SK-N-SH (cell line): ENCODE data around the gene TMOD3. TPM values are rescaled to one million over a fixed set of nuclear protein-coding genes. Genes with fewer than 3 reads are reported as not detected.
"Not testable (repeated sequence)": the region's sequence is repeated elsewhere in the genome, so short reads cannot be mapped to it uniquely, and the experiment has no call there.

Experiments
- CTCF ChIA-PET: fragments of 300-600, 350-600 bp; formaldehyde crosslinking; extraction: SDS; loops from one replicate; lab custom pipeline; 2021; lab: Yijun Ruan, JAX
- POLR2A ChIA-PET: fragments of 350-600 bp; sonication (Branson Sonifier 250); formaldehyde crosslinking; extraction: SDS; loops from one replicate; lab custom pipeline; 2020; ENCODE audit warnings: antibody characterized with exemption, inconsistent platforms; lab: Yijun Ruan, JAX
- DNase-seq: peaks from one replicate; pipeline ENCODE4 v3.0.0; 2012
- H2AFZ ChIP-seq: fragments of 200-600 bp; sonication (generic); 2 replicates; pipeline ENCODE4 v1.8.1; 2016; ENCODE audit warnings: antibody characterized with exemption, mild to moderate bottlenecking, low read depth
- H3F3A ChIP-seq: fragments of 200-600 bp; sonication (generic); replicated peaks from 2 replicates; pipeline ENCODE3; 2016; ENCODE audit warnings: antibody characterized with exemption, mild to moderate bottlenecking; ENCODE audit not compliant: insufficient read depth
- H3K27ac ChIP-seq, 2 experiments: fragments of 200-500 bp in 1 of 2; fragments of 200-600 bp in 1 of 2; sonication (Bioruptor generic) in 1 of 2; sonication (generic), shearing (Covaris generic) in 1 of 2; 2 replicates each; pipeline versions ENCODE4 v1.5.1 to v1.6.1; 2014 to 2016; ENCODE audit warnings: low read depth in 2 of 2, inconsistent platforms in 1 of 2, low read length in 1 of 2, mild to moderate bottlenecking in 1 of 2, mixed read lengths in 1 of 2
- H3K27me3 ChIP-seq: fragments of 200-600 bp; sonication (generic), shearing (Covaris generic); 2 replicates; pipeline ENCODE4 v1.6.1; 2016; ENCODE audit warnings: mixed run types; ENCODE audit not compliant: insufficient read depth
- H3K36me3 ChIP-seq, 2 experiments: fragments of 200-500 bp in 1 of 2; fragments of 200-600 bp in 1 of 2; sonication (Bioruptor generic) in 1 of 2; sonication (generic) in 1 of 2; replicated peaks in 1 of 2; 2 replicates each; pipeline versions ENCODE3 to v1.5.1; 2014 to 2016; ENCODE audit warnings: low read length in 1 of 2, mild to moderate bottlenecking in 1 of 2; ENCODE audit not compliant: insufficient read depth in 2 of 2, control insufficient read depth in 1 of 2
- H3K4me1 ChIP-seq, 2 experiments: fragments of 200-500 bp in 1 of 2; fragments of 200-600 bp in 1 of 2; sonication (Bioruptor generic) in 1 of 2; sonication (generic), shearing (Covaris generic) in 1 of 2; 2 replicates each; pipeline versions ENCODE4 v1.5.1 to v1.6.1; 2014 to 2016; ENCODE audit warnings: low read depth in 1 of 2, low read length in 1 of 2, mixed run types in 1 of 2; ENCODE audit not compliant: insufficient read depth in 2 of 2, control insufficient read depth in 1 of 2
- H3K4me2 ChIP-seq: fragments of 200-600 bp; sonication (generic), shearing (Covaris generic); 2 replicates; pipeline ENCODE4 v1.6.1; 2017; ENCODE audit warnings: mixed run types
- H3K4me3 ChIP-seq, 2 experiments: fragments of 200-500 bp in 1 of 2; fragments of 200-600 bp in 1 of 2; sonication (Bioruptor generic) in 1 of 2; sonication (generic), shearing (Covaris generic) in 1 of 2; 2 replicates each; pipeline versions ENCODE4 v1.5.1 to v1.8.1; 2014 to 2016; ENCODE audit warnings: low read depth in 2 of 2, inconsistent platforms in 1 of 2, low read length in 1 of 2, mild to moderate bottlenecking in 1 of 2, mixed read lengths in 1 of 2, moderate library complexity in 1 of 2
- H3K79me2 ChIP-seq: fragments of 200-600 bp; sonication (generic); 2 replicates; pipeline ENCODE4 v1.8.1; 2017; ENCODE audit warnings: mild to moderate bottlenecking; ENCODE audit not compliant: insufficient read depth
- H3K9ac ChIP-seq: fragments of 200-600 bp; sonication (generic); 2 replicates; pipeline ENCODE4 v1.6.1; 2017; ENCODE audit warnings: mixed run types
- H3K9me2 ChIP-seq: fragments of 200-600 bp; sonication (generic); 2 replicates; pipeline ENCODE4 v1.6.1; 2017; ENCODE audit warnings: mixed run types
- H3K9me3 ChIP-seq: fragments of 200-600 bp; sonication (generic); 2 replicates; pipeline ENCODE4 v1.6.1; 2017; ENCODE audit warnings: mixed run types, mild to moderate bottlenecking, moderate library complexity
- H4K20me1 ChIP-seq: fragments of 200-600 bp; sonication (generic); 2 replicates; pipeline ENCODE4 v1.6.1; 2017; ENCODE audit warnings: mild to moderate bottlenecking, mixed run types; ENCODE audit not compliant: insufficient read depth
- FOSL2 ChIP-seq: IDR thresholded peaks from 2 replicates; pipeline ENCODE4 v1.4.0; 2012; ENCODE audit warnings: low read depth, mild to moderate bottlenecking, moderate library complexity, borderline replicate concordance
- GATA2 ChIP-seq: sonication (generic); formaldehyde crosslinking; IDR thresholded peaks from 2 replicates; pipeline ENCODE4 v1.5.0; 2020; ENCODE audit warnings: mild to moderate bottlenecking, missing genetic modification reagents
- MXI1 ChIP-seq: IDR thresholded peaks from 2 replicates; pipeline ENCODE4 v1.6.1; 2012; ENCODE audit warnings: mild to moderate bottlenecking, low read depth, low read length, improper control_type of control experiment
- PBX3 ChIP-seq: IDR thresholded peaks from 2 replicates; pipeline ENCODE4; 2012
- WGBS: methylation state at CpG from one replicate; pipeline ENCODE4 v1.1.6; 2017; ENCODE audit warnings: low lambda C conversion rate; 5-methylcytosine and 5-hydroxymethylcytosine counted together
- polyA plus RNA-seq, 3 experiments: library from polyadenylated mRNA; depleted of rRNA; stranded (reverse); fragments of >200 nt; gene quantifications; 2 replicates each; pipeline ENCODE4 v1.2.3, GENCODE V29; 2012
- TF ChIP-seq, protein P1 (sequence below): IDR thresholded peaks from 2 replicates; pipeline ENCODE4 v1.4.0; 2012; ENCODE audit warnings: low read depth
- TF ChIP-seq, protein P2 (sequence below): fragments of 200-600 bp; sonication (generic); IDR thresholded peaks from 2 replicates; pipeline ENCODE4 v1.6.1; 2017; ENCODE audit warnings: antibody characterized with exemption, mild to moderate bottlenecking, moderate library complexity
- TF ChIP-seq, protein P3 (sequence below): IDR thresholded peaks from 2 replicates; pipeline ENCODE4 v1.4.0; 2012; ENCODE audit warnings: low read depth, borderline replicate concordance
- TF ChIP-seq, protein P4 (sequence below): IDR thresholded peaks from 2 replicates; pipeline ENCODE4 v1.6.1; 2012; ENCODE audit warnings: mild to moderate bottlenecking, low read depth, low read length, moderate library complexity

The TMOD3 gene
- polyA plus RNA-seq, 1 of the 3 experiments (the other 2 are of a cell fraction), result 6.0 TPM

DNA sequence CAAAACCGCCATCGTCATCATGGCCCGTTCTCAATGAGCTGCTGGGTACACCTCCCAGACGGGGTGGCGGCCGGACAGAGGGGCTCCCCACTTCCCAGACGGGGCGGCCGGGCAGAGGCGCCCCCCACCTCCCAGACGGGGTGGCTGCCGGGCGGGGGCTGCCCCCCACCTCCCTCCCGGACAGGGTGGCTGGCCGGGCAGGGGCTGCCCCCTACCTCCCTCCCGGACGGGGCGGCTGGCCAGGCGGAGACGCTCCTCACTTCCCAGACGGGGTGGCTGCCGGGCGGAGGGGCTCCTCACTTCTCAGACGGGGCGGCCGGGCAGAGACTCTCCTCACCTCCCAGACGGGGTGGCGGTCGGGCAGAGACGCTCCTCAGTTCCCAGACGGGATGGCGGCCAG lies 56.3 kb downstream of the TMOD3 start:
- Histone ChIP-seq H4K20me1 (peaks cover 10% of the 10 kb centered on the region; the same call in 1 of the 2 replicates), H3K36me3 (peaks cover 17 to 28% of the 10 kb centered on the region in 2 experiments), H3K79me2 (peaks cover 59% of the 10 kb centered on the region), H3F3A (peaks cover 16% of the 10 kb centered on the region), H3K4me1 (peaks cover 0 to 29% of the 10 kb centered on the region in 2 experiments; a peak in 2 of 4 replicates)
- H3K27ac ChIP-seq, POLR2A ChIA-PET, H3K4me2 ChIP-seq, CTCF ChIA-PET, H3K27me3 ChIP-seq, H3K9ac ChIP-seq, H3K9me2 ChIP-seq, DNase-seq, H3K4me3 ChIP-seq, H3K9me3 ChIP-seq, H2AFZ ChIP-seq: not testable (repeated sequence)
- 98% methylated on average over 7 of the region's 32 CpGs for WGBS

GRCh38 chr15:51887887-51888592 lies 58.6 kb downstream of the TMOD3 start:
- TF ChIP-seq GATA2 (CRISPR knock-in tag), result no peak
- no peak for TF ChIP-seq PBX3
- no peak for TF ChIP-seq MXI1
- TF ChIP-seq, protein P1, sequence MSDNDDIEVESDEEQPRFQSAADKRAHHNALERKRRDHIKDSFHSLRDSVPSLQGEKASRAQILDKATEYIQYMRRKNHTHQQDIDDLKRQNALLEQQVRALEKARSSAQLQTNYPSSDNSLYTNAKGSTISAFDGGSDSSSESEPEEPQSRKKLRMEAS, result no peak
- TF ChIP-seq, protein P2, sequence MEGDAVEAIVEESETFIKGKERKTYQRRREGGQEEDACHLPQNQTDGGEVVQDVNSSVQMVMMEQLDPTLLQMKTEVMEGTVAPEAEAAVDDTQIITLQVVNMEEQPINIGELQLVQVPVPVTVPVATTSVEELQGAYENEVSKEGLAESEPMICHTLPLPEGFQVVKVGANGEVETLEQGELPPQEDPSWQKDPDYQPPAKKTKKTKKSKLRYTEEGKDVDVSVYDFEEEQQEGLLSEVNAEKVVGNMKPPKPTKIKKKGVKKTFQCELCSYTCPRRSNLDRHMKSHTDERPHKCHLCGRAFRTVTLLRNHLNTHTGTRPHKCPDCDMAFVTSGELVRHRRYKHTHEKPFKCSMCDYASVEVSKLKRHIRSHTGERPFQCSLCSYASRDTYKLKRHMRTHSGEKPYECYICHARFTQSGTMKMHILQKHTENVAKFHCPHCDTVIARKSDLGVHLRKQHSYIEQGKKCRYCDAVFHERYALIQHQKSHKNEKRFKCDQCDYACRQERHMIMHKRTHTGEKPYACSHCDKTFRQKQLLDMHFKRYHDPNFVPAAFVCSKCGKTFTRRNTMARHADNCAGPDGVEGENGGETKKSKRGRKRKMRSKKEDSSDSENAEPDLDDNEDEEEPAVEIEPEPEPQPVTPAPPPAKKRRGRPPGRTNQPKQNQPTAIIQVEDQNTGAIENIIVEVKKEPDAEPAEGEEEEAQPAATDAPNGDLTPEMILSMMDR, result no peak
- TF ChIP-seq, protein P3, sequence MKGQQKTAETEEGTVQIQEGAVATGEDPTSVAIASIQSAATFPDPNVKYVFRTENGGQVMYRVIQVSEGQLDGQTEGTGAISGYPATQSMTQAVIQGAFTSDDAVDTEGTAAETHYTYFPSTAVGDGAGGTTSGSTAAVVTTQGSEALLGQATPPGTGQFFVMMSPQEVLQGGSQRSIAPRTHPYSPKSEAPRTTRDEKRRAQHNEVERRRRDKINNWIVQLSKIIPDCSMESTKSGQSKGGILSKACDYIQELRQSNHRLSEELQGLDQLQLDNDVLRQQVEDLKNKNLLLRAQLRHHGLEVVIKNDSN, result no peak
- no peak for TF ChIP-seq FOSL2
- TF ChIP-seq, protein P4, sequence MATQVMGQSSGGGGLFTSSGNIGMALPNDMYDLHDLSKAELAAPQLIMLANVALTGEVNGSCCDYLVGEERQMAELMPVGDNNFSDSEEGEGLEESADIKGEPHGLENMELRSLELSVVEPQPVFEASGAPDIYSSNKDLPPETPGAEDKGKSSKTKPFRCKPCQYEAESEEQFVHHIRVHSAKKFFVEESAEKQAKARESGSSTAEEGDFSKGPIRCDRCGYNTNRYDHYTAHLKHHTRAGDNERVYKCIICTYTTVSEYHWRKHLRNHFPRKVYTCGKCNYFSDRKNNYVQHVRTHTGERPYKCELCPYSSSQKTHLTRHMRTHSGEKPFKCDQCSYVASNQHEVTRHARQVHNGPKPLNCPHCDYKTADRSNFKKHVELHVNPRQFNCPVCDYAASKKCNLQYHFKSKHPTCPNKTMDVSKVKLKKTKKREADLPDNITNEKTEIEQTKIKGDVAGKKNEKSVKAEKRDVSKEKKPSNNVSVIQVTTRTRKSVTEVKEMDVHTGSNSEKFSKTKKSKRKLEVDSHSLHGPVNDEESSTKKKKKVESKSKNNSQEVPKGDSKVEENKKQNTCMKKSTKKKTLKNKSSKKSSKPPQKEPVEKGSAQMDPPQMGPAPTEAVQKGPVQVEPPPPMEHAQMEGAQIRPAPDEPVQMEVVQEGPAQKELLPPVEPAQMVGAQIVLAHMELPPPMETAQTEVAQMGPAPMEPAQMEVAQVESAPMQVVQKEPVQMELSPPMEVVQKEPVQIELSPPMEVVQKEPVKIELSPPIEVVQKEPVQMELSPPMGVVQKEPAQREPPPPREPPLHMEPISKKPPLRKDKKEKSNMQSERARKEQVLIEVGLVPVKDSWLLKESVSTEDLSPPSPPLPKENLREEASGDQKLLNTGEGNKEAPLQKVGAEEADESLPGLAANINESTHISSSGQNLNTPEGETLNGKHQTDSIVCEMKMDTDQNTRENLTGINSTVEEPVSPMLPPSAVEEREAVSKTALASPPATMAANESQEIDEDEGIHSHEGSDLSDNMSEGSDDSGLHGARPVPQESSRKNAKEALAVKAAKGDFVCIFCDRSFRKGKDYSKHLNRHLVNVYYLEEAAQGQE, result no peak
- WGBS, result 71% methylated on average over 9 of the region's 9 CpGs
- H3K9me2 ChIP-seq, result no peaks in the 10 kb centered on the region
- H3K27me3 ChIP-seq, result no peaks in the 10 kb centered on the region
- no peak overlapping the region; a peak in 1 of 4 replicates for H3K4me3 ChIP-seq
- no peak overlapping the region for H3K4me2 ChIP-seq
- no peak for DNase-seq
- H3K36me3 ChIP-seq, result peaks cover 22 to 32% of the 10 kb centered on the region in 2 experiments
- H2AFZ ChIP-seq, result no peak overlapping the region
- no peak overlapping the region for H3K9ac ChIP-seq
- peaks cover 10% of the 10 kb centered on the region; the same call in 1 of the 2 replicates for H4K20me1 ChIP-seq
- peaks cover 47% of the 10 kb centered on the region for H3K79me2 ChIP-seq
- ChIA-PET CTCF (interaction anchor here (0.9 to 3.9 kb wide), 21 partner anchors 9 to 825 kb away, joined by 3 to 32 read pairs (median 4); no protein-coding TSS in a partner anchor), POLR2A (no interaction called here)
- peak overlapping the region in 1 of 2 experiments; percentile 6; a peak in 1 of 4 replicates for H3K27ac ChIP-seq
- peaks cover 0 to 19% of the 10 kb centered on the region in 2 experiments; a peak in 2 of 4 replicates for H3K4me1 ChIP-seq
- H3K9me3 ChIP-seq, result no peaks in the 10 kb centered on the region
- H3F3A ChIP-seq, result peaks cover 12% of the 10 kb centered on the region
